ENCODE results near the gene ZFC3H1.
"Not testable (repeated sequence)": the region's sequence is repeated elsewhere in the genome, so short reads cannot be mapped to it uniquely, and the experiment has no call there.

DNA sequence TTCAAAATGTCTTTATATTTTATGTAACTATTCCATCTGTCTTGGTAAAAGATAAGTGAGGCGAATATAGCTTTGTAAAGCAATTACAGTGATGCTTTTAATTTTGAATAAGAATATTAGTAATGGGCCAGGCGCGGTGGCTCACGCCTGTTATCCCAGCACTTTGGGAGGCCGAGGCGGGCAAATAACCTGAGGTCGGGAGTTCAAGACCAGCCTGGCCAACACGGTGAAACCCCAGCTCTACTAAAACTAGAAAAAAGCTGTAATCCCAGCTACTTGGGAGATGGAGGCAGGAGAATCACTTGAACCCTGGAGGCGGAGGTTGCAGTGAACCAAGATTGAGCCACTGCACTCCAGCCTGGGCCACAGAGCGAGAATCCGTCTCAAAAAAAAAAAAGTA is 23.5 kb upstream of the ZFC3H1 start:
- TF ChIP-seq, protein P1, sequence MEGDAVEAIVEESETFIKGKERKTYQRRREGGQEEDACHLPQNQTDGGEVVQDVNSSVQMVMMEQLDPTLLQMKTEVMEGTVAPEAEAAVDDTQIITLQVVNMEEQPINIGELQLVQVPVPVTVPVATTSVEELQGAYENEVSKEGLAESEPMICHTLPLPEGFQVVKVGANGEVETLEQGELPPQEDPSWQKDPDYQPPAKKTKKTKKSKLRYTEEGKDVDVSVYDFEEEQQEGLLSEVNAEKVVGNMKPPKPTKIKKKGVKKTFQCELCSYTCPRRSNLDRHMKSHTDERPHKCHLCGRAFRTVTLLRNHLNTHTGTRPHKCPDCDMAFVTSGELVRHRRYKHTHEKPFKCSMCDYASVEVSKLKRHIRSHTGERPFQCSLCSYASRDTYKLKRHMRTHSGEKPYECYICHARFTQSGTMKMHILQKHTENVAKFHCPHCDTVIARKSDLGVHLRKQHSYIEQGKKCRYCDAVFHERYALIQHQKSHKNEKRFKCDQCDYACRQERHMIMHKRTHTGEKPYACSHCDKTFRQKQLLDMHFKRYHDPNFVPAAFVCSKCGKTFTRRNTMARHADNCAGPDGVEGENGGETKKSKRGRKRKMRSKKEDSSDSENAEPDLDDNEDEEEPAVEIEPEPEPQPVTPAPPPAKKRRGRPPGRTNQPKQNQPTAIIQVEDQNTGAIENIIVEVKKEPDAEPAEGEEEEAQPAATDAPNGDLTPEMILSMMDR (IDR thresholded peaks at IDR 0.05): not testable (repeated sequence)
- not testable (repeated sequence) for TF ChIP-seq EZH2, EZH2phosphoT487 (IDR thresholded peaks at IDR 0.05)
